ENCODE measurements around the gene TTYH3.

Gene TTYH3

DNA sequence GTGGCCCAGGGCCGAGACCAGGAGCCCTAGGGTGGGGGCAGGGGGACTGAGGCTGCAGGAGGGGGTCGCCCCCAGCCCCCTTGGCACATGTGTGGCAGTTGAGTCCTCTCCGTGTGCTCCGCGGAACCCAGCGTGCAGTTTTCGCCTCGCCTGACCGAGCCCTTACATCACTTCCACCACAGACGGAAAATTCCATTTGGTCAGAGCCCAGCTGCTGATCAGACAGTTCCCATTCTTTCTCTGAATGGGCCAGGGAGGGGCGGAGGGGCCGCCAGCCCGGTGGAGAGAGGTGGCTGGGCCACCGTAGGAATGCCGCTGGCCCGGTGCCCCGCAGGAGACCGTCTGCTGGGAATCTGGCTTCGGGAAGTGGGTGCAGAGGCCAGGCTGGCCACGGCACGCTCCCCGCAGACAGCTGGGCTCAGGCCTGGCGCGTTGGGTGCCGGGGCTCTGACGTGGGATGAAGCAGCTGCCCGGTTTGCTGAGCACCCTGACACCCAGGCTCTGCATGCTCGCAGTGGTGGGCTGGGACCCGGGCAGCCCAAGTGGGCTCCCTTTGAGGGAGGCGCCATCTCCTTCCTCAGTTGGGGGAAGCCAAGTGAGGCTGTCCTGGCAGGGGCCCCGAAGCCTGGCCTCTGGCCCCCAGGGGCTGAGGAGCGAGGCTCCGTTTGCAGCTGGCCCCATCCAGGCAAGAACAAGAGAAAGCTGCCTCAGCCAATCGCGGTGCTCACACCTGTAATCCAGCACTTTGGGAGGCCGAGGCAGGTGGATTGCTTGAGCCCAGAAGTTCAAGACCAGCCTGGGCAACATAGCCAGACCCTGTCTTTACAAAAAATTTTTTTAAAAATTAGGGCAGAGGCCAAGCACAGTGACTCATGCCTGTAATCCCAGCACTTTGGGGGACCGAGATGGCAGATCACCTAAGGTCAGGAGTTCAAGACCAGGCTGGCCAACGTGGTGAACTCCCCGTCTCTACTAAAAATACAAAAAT, 9.9 kb downstream of the TTYH3 start:
- H3K79me1 ChIP-seq (ENCODE audit: low read depth, low read length): peaks cover 48% of the 10 kb centered on the region
- peak overlapping the region; percentile 86 for H3K9ac ChIP-seq (ENCODE audit: low read depth, low read length, poor library complexity)
- no peaks in the 10 kb centered on the region for H3K27me3 ChIP-seq (ENCODE audit: control insufficient read depth in 3 of 3, insufficient read depth in 3 of 3, low read depth in 1 of 3, low read length in 3 of 3)
- H3K36me3 ChIP-seq (replicated peaks in 1 of 2; ENCODE audit: control insufficient read depth in 2 of 2, insufficient read depth in 2 of 2, low read length in 2 of 2): peaks cover 12 to 28% of the 10 kb centered on the region in 2 donors
- WGBS, 2 donors (ENCODE audit: extremely low coverage in 2 of 2, insufficient read length in 2 of 2, insufficient replicate concordance in 1 of 2): no CpG with 5 or more reads among the region's 39 CpGs
- peak overlapping the region; percentile 98 for H3K18ac ChIP-seq (ENCODE audit: low read length)
- H3K4me2 ChIP-seq (ENCODE audit: insufficient read depth, low read length, poor library complexity, severe bottlenecking): peak overlapping the region; percentile 37
- peak overlapping the region; percentile 78 for H3K4ac ChIP-seq (ENCODE audit: low read length)
- H2AK5ac ChIP-seq (ENCODE audit: low read depth, low read length): peak overlapping the region; percentile 96
- H4K8ac ChIP-seq (ENCODE audit: low read depth, low read length): no peak overlapping the region
- H3K27ac ChIP-seq (replicated peaks; ENCODE audit: low read length): peak overlapping the region; percentile 90
- peak; percentile 88 for DNase-seq (ENCODE audit: low spot score)
- H2BK5ac ChIP-seq (ENCODE audit: low read length): peak overlapping the region; percentile 99
- peak overlapping the region; percentile 49 for H3K14ac ChIP-seq (ENCODE audit: low read length)
- H3K9me3 ChIP-seq (replicated peaks in 1 of 2; ENCODE audit: control insufficient read depth in 2 of 2, insufficient read depth in 1 of 2, low read depth in 1 of 2, low read length in 2 of 2): no peaks in the 10 kb centered on the region
- H2BK12ac ChIP-seq (ENCODE audit: low read length): peak overlapping the region; percentile 67
- H3K4me1 ChIP-seq (ENCODE audit: control insufficient read depth in 2 of 2, insufficient read depth in 1 of 2, low read depth in 1 of 2, low read length in 2 of 2): peaks cover 39 to 40% of the 10 kb centered on the region in 2 donors
- no peak overlapping the region for H3K23ac ChIP-seq (ENCODE audit: low read depth, low read length, poor library complexity)
- no peak overlapping the region for H2AFZ ChIP-seq (ENCODE audit: low read length)
- H4K91ac ChIP-seq (ENCODE audit: low read depth, low read length, poor library complexity): peak overlapping the region; percentile 82
- H2BK120ac ChIP-seq (ENCODE audit: low read depth, low read length): peak overlapping the region; percentile 10
- no peak overlapping the region for H3K4me3 ChIP-seq (ENCODE audit: low read length in 2 of 2)
- peak overlapping the region; percentile 95 for H2BK15ac ChIP-seq (ENCODE audit: low read length)

DNA sequence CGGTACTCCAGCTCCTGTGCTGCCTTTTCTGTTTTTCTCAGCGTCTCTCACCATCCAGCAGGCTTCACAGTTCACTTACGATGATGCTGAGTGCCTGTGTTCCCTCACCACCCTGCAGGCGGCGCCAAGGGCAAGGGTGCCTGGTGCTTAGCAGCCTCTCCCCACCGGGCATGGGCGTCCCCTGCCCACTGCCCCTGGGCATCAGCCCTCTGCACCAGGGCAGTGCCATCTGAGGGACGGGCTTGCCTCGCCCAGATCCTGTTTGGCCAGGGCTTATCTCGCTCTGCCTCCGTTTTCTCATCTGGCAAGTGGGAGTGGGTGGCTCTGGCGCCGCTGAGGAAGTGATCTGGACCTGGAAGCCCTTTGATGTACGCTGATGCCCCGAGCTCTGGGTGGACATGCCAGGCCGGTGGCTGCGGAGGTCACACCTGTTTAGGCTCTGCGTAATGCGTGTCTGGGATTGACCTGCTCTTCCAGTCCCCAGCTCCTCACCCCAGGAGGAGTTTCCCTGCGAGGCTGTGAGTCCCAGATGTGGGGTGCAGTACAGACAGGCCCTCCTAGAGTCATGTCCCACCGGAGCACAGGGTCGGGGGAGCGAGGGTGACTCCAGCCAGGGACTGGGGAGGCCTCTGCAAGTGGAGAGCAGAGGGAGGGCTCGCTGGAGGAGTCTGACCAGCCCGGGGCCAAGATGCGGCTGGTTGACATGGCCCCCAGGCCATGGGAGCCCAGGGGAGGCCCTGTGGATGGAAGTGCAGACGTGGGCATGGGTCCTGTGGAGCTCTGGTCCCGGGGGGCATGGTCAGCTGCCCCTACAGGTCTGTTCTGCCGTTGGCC, 11.8 kb downstream of the TTYH3 start:
- H3K9ac ChIP-seq (ENCODE audit: low read depth, low read length, poor library complexity): peak overlapping the region; percentile 80
- no peak overlapping the region for H2AFZ ChIP-seq (ENCODE audit: low read length)
- H3K36me3 ChIP-seq (replicated peaks in 1 of 2; ENCODE audit: control insufficient read depth in 2 of 2, insufficient read depth in 2 of 2, low read length in 2 of 2): peaks cover 27 to 46% of the 10 kb centered on the region in 2 donors
- no peak overlapping the region for H3K14ac ChIP-seq (ENCODE audit: low read length)
- H2BK15ac ChIP-seq (ENCODE audit: low read length): peak overlapping the region; percentile 45
- H4K8ac ChIP-seq (ENCODE audit: low read depth, low read length): no peak overlapping the region
- H4K91ac ChIP-seq (ENCODE audit: low read depth, low read length, poor library complexity): no peak overlapping the region
- H3K27ac ChIP-seq (replicated peaks; ENCODE audit: low read length): no peak overlapping the region
- no peak overlapping the region for H2BK12ac ChIP-seq (ENCODE audit: low read length)
- H3K4me2 ChIP-seq (ENCODE audit: insufficient read depth, low read length, poor library complexity, severe bottlenecking): no peak overlapping the region
- no peak overlapping the region for H3K4ac ChIP-seq (ENCODE audit: low read length)
- peak overlapping the region; percentile 85 for H3K18ac ChIP-seq (ENCODE audit: low read length)
- H3K23ac ChIP-seq (ENCODE audit: low read depth, low read length, poor library complexity): peak overlapping the region; percentile 80
- H3K4me3 ChIP-seq (ENCODE audit: low read length in 2 of 2): no peak overlapping the region
- no peak overlapping the region for H2BK5ac ChIP-seq (ENCODE audit: low read length)
- no peak for DNase-seq (ENCODE audit: low spot score)
- H2BK120ac ChIP-seq (ENCODE audit: low read depth, low read length): no peak overlapping the region
- WGBS, 2 donors (ENCODE audit: extremely low coverage in 2 of 2, insufficient read length in 2 of 2, insufficient replicate concordance in 1 of 2): no CpG with 5 or more reads among the region's 29 CpGs
- H3K27me3 ChIP-seq (ENCODE audit: control insufficient read depth in 3 of 3, insufficient read depth in 3 of 3, low read depth in 1 of 3, low read length in 3 of 3): no peaks in the 10 kb centered on the region
- H3K9me3 ChIP-seq (replicated peaks in 1 of 2; ENCODE audit: control insufficient read depth in 2 of 2, insufficient read depth in 1 of 2, low read depth in 1 of 2, low read length in 2 of 2): no peaks in the 10 kb centered on the region
- peaks cover 35 to 40% of the 10 kb centered on the region in 2 donors for H3K4me1 ChIP-seq (ENCODE audit: control insufficient read depth in 2 of 2, insufficient read depth in 1 of 2, low read depth in 1 of 2, low read length in 2 of 2)
- peak overlapping the region; percentile 96 for H2AK5ac ChIP-seq (ENCODE audit: low read depth, low read length)
- H3K79me1 ChIP-seq (ENCODE audit: low read depth, low read length): peaks cover 49% of the 10 kb centered on the region

DNA sequence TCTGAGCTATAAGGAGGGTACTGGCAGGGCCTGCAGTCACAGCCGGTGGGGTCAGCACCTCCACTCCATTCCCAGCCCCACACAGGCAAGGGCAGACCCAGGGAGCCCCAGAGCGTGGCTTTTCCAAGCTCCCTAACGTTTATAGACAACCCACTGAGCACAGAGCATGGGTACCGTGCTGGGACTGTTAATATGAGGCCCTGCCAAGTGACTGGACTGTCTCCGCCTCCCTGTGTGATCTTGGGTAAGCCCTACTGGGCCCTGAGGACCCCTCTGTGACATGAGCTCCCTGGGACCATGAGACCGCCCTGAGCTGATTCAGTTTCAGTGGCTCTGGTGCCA, 12.4 kb downstream of the TTYH3 start:
- Histone ChIP-seq H3K27ac (replicated peaks; ENCODE audit: low read length) (peak overlapping the region; percentile 31), H3K9ac (ENCODE audit: low read depth, low read length, poor library complexity) (peak overlapping the region; percentile 7), H3K23ac (ENCODE audit: low read depth, low read length, poor library complexity) (peak overlapping the region; percentile 93), H3K18ac (ENCODE audit: low read length) (peak overlapping the region; percentile 71), H3K4me1 (ENCODE audit: control insufficient read depth in 2 of 2, insufficient read depth in 1 of 2, low read depth in 1 of 2, low read length in 2 of 2) (peaks cover 35 to 40% of the 10 kb centered on the region in 2 donors), H3K79me1 (ENCODE audit: low read depth, low read length) (peaks cover 47% of the 10 kb centered on the region), H3K14ac (ENCODE audit: low read length) (peak overlapping the region; percentile 89), H2BK5ac (ENCODE audit: low read length) (no peak overlapping the region), H4K8ac (ENCODE audit: low read depth, low read length) (no peak overlapping the region), H3K36me3 (replicated peaks in 1 of 2; ENCODE audit: control insufficient read depth in 2 of 2, insufficient read depth in 2 of 2, low read length in 2 of 2) (peaks cover 30 to 47% of the 10 kb centered on the region in 2 donors), H3K27me3 (ENCODE audit: control insufficient read depth in 3 of 3, insufficient read depth in 3 of 3, low read depth in 1 of 3, low read length in 3 of 3) (no peaks in the 10 kb centered on the region), H4K91ac (ENCODE audit: low read depth, low read length, poor library complexity) (no peak overlapping the region), H2AFZ (ENCODE audit: low read length) (no peak overlapping the region), H2BK15ac (ENCODE audit: low read length) (no peak overlapping the region), H2BK120ac (ENCODE audit: low read depth, low read length) (no peak overlapping the region), H3K4me3 (ENCODE audit: low read length in 2 of 2) (no peak overlapping the region), H3K4ac (ENCODE audit: low read length) (no peak overlapping the region), H2BK12ac (ENCODE audit: low read length) (no peak overlapping the region), H2AK5ac (ENCODE audit: low read depth, low read length) (peak overlapping the region; percentile 52), H3K9me3 (replicated peaks in 1 of 2; ENCODE audit: control insufficient read depth in 2 of 2, insufficient read depth in 1 of 2, low read depth in 1 of 2, low read length in 2 of 2) (no peaks in the 10 kb centered on the region), H3K4me2 (ENCODE audit: insufficient read depth, low read length, poor library complexity, severe bottlenecking) (no peak overlapping the region)
- no CpG with 5 or more reads among the region's 6 CpGs for WGBS, 2 donors (ENCODE audit: extremely low coverage in 2 of 2, insufficient read length in 2 of 2, insufficient replicate concordance in 1 of 2)
- no peak for DNase-seq (ENCODE audit: low spot score)

Measured in neuronal stem cell (in vitro differentiated cells).